ENCODE results near the gene LRRTM4. TPM values are rescaled to one million over a fixed set of nuclear protein-coding genes. Genes with fewer than 3 reads are reported as not detected.

Gene LRRTM4
- total and polyA plus RNA-seq, 10 of the 15 experiments (the other 5 are each of a cell fraction or from before 2014, with no cell fraction given) = 0.01 to 1.0 TPM; not detected in 8

- ATAC-seq (no peak), DNase-seq (ENCODE audit: low read depth, low spot score) (no peak), FAIRE-seq (no peak)
- Histone ChIP-seq H2AFZ (ENCODE audit: control insufficient read depth, low read depth, low read length) (no peak overlapping the region), H3K27me3 (replicated peaks in 1 of 2; ENCODE audit: control insufficient read depth in 2 of 2, insufficient read depth in 2 of 2, low read length in 1 of 2) (no peaks in the 10 kb centered on the region), H3K79me2 (ENCODE audit: control insufficient read depth, insufficient read depth, low read length) (no peaks in the 10 kb centered on the region), H3K36me3 (ENCODE audit: control insufficient read depth in 2 of 2, insufficient read depth in 2 of 2, low read length in 1 of 2) (no peaks in the 10 kb centered on the region), H3K4me1 (ENCODE audit: control insufficient read depth, insufficient read depth, low read length) (no peaks in the 10 kb centered on the region), H3K9me3 (replicated peaks; ENCODE audit: control insufficient read depth, insufficient read depth, low read length) (no peaks in the 10 kb centered on the region), H3K27ac (ENCODE audit: control insufficient read depth, insufficient read depth) (no peak overlapping the region), H4K20me1 (ENCODE audit: control insufficient read depth, insufficient read depth) (no peaks in the 10 kb centered on the region), H3K4me3 (no peak overlapping the region), H3K4me2 (ENCODE audit: control insufficient read depth, insufficient read depth) (no peak overlapping the region), H3K9ac (ENCODE audit: control insufficient read depth, insufficient read depth, low read length) (no peak overlapping the region)
- in situ Hi-C loops (cut with MboI) = no loop called here
- SMC1A ChIA-PET (ENCODE audit: uncharacterized antibody, unreplicated experiment) = no interaction called here
- intact Hi-C loops (cut with micrococcal nuclease; ENCODE audit: unreplicated experiment) = no loop called here
- POLR2A ChIA-PET = no interaction called here
- RAD21 ChIA-PET (ENCODE audit: unreplicated experiment) = no interaction called here
- BruUV-seq (replicated peaks) = no TSS peak
- WGBS (ENCODE audit: insufficient coverage, insufficient replicate concordance, low lambda C conversion rate, missing lambda C conversion rate) = 0% methylated on average over 1 of the region's 1 CpG
- CTCF ChIA-PET = no interaction called here
- TF ChIP-seq SMARCA5 (IDR thresholded peaks at IDR 0.05) = no peak
- TF ChIP-seq RB1 (IDR thresholded peaks at IDR 0.05; ENCODE audit: borderline replicate concordance) = no peak
- TF ChIP-seq, protein P1, sequence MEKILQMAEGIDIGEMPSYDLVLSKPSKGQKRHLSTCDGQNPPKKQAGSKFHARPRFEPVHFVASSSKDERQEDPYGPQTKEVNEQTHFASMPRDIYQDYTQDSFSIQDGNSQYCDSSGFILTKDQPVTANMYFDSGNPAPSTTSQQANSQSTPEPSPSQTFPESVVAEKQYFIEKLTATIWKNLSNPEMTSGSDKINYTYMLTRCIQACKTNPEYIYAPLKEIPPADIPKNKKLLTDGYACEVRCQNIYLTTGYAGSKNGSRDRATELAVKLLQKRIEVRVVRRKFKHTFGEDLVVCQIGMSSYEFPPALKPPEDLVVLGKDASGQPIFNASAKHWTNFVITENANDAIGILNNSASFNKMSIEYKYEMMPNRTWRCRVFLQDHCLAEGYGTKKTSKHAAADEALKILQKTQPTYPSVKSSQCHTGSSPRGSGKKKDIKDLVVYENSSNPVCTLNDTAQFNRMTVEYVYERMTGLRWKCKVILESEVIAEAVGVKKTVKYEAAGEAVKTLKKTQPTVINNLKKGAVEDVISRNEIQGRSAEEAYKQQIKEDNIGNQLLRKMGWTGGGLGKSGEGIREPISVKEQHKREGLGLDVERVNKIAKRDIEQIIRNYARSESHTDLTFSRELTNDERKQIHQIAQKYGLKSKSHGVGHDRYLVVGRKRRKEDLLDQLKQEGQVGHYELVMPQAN (conservative IDR thresholded peaks at IDR 0.05) = no peak
- no peak for TF ChIP-seq HDAC2 (IDR thresholded peaks at IDR 0.05)
- no peak for TF ChIP-seq RAD21 (IDR thresholded peaks at IDR 0.05; ENCODE audit: insufficient read depth, low read depth, low read length)
- no peak for TF ChIP-seq TCF7 (IDR thresholded peaks at IDR 0.05; ENCODE audit: borderline replicate concordance)
- no peak for TF ChIP-seq ZNF622 (IDR thresholded peaks at IDR 0.05)
- TF ChIP-seq, protein P2, sequence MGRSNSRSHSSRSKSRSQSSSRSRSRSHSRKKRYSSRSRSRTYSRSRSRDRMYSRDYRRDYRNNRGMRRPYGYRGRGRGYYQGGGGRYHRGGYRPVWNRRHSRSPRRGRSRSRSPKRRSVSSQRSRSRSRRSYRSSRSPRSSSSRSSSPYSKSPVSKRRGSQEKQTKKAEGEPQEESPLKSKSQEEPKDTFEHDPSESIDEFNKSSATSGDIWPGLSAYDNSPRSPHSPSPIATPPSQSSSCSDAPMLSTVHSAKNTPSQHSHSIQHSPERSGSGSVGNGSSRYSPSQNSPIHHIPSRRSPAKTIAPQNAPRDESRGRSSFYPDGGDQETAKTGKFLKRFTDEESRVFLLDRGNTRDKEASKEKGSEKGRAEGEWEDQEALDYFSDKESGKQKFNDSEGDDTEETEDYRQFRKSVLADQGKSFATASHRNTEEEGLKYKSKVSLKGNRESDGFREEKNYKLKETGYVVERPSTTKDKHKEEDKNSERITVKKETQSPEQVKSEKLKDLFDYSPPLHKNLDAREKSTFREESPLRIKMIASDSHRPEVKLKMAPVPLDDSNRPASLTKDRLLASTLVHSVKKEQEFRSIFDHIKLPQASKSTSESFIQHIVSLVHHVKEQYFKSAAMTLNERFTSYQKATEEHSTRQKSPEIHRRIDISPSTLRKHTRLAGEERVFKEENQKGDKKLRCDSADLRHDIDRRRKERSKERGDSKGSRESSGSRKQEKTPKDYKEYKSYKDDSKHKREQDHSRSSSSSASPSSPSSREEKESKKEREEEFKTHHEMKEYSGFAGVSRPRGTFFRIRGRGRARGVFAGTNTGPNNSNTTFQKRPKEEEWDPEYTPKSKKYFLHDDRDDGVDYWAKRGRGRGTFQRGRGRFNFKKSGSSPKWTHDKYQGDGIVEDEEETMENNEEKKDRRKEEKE (IDR thresholded peaks at IDR 0.05) = no peak
- TF ChIP-seq TCF12 (IDR thresholded peaks at IDR 0.05; ENCODE audit: low read depth, low read length) = no peak
- no peak for TF ChIP-seq TARDBP (IDR thresholded peaks at IDR 0.05; ENCODE audit: borderline replicate concordance)
- no peak for TF ChIP-seq ZBTB11 (CRISPR knock-in tag; IDR thresholded peaks at IDR 0.05)
- TF ChIP-seq PAX8 (IDR thresholded peaks at IDR 0.05) = no peak
- no peak for TF ChIP-seq EGR1 (IDR thresholded peaks at IDR 0.05; ENCODE audit: borderline replicate concordance in 1 of 2, low read depth in 2 of 2, low read length in 2 of 2)
- TF ChIP-seq NFIC (IDR thresholded peaks at IDR 0.05; ENCODE audit: low read depth, low read length) = no peak
- TF ChIP-seq, protein P3, sequence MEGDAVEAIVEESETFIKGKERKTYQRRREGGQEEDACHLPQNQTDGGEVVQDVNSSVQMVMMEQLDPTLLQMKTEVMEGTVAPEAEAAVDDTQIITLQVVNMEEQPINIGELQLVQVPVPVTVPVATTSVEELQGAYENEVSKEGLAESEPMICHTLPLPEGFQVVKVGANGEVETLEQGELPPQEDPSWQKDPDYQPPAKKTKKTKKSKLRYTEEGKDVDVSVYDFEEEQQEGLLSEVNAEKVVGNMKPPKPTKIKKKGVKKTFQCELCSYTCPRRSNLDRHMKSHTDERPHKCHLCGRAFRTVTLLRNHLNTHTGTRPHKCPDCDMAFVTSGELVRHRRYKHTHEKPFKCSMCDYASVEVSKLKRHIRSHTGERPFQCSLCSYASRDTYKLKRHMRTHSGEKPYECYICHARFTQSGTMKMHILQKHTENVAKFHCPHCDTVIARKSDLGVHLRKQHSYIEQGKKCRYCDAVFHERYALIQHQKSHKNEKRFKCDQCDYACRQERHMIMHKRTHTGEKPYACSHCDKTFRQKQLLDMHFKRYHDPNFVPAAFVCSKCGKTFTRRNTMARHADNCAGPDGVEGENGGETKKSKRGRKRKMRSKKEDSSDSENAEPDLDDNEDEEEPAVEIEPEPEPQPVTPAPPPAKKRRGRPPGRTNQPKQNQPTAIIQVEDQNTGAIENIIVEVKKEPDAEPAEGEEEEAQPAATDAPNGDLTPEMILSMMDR (IDR thresholded peaks at IDR 0.05 in 2 of 3, conservative IDR thresholded peaks at IDR 0.05 in 1 of 3; ENCODE audit: control insufficient read depth in 2 of 3, extremely low read depth in 1 of 3, insufficient read depth in 1 of 3, low read depth in 3 of 3, low read length in 3 of 3) = no peak
- TF ChIP-seq BACH1 (IDR thresholded peaks at IDR 0.05; ENCODE audit: borderline replicate concordance) = no peak
- no peak for TF ChIP-seq CHD4 (IDR thresholded peaks at IDR 0.05)
Observed at GRCh38 chr2:77119333-77119732, 402.8 kb downstream of the LRRTM4 start.

Measured in GM12878 (cell line).